Neural cell (in vitro differentiated cells): ENCODE results near the gene ARL15. TPM values are rescaled to one million over a fixed set of nuclear protein-coding genes. Genes with fewer than 3 reads are reported as not detected.

Source experiments
- H2AFZ ChIP-seq: fragments of 200-600, 300-800 bp; sonication (generic), shearing (Covaris generic); 2 replicates; pipeline ENCODE4 v1.6.0; 2014; ENCODE audit warnings: low read depth, mild to moderate bottlenecking, antibody characterized with exemption, low read length, moderate library complexity
- H3F3A ChIP-seq: fragments of 200-600 bp; shearing (Covaris generic); 2 replicates; pipeline ENCODE4 v1.6.1; 2016; ENCODE audit warnings: mild to moderate bottlenecking, moderate library complexity, mixed read lengths, antibody characterized with exemption, low read length; ENCODE audit not compliant: insufficient read depth, poor library complexity, severe bottlenecking
- H3K27ac ChIP-seq: fragments of 200-600, 300-800 bp; sonication (generic), shearing (Covaris generic); 2 replicates; pipeline ENCODE4 v1.5.1; 2014; ENCODE audit warnings: mild to moderate bottlenecking, low read length, moderate library complexity
- H3K27me3 ChIP-seq: fragments of 300-800, 200-600 bp; sonication (generic), shearing (Covaris generic); 2 replicates; pipeline ENCODE4 v1.6.0; 2014; ENCODE audit warnings: mild to moderate bottlenecking, low read depth, low read length, moderate library complexity; ENCODE audit not compliant: insufficient read depth
- H3K36me3 ChIP-seq: fragments of 300-800, 200-600 bp; sonication (generic), shearing (Covaris generic); 2 replicates; pipeline ENCODE4 v1.5.1; 2014; ENCODE audit warnings: mild to moderate bottlenecking, antibody characterized with exemption, low read length, moderate library complexity; ENCODE audit not compliant: insufficient read depth
- H3K4me2 ChIP-seq: fragments of 300-800, 200-600 bp; sonication (generic), shearing (Covaris generic); 2 replicates; pipeline ENCODE4 v1.6.0; 2014; ENCODE audit warnings: mild to moderate bottlenecking, low read length
- H3K4me3 ChIP-seq: fragments of 300-800, 200-600 bp; sonication (generic), shearing (Covaris generic); 2 replicates; pipeline ENCODE4 v1.5.1; 2014; ENCODE audit warnings: mild to moderate bottlenecking, low read length, moderate library complexity
- H3K79me2 ChIP-seq: fragments of 200-600 bp; shearing (Covaris generic); replicated peaks from 2 replicates; pipeline ENCODE4 v1.6.0; 2014; ENCODE audit warnings: mild to moderate bottlenecking, low read length, moderate library complexity; ENCODE audit not compliant: insufficient read depth
- H3K9ac ChIP-seq: fragments of 300-800, 200-600 bp; sonication (generic), shearing (Covaris generic); 2 replicates; pipeline ENCODE4 v1.6.1; 2016; ENCODE audit warnings: mild to moderate bottlenecking, low read length, mixed read lengths
- H3K9me2 ChIP-seq: fragments of 200-600 bp; shearing (Covaris generic); 2 replicates; pipeline ENCODE4 v1.6.1; 2016; ENCODE audit warnings: mild to moderate bottlenecking, low read length, mixed read lengths; ENCODE audit not compliant: insufficient read depth
- H3K9me3 ChIP-seq: fragments of 200-600, 300-800 bp; sonication (generic), shearing (Covaris generic); 2 replicates; pipeline ENCODE4 v1.6.1; 2016; ENCODE audit warnings: mild to moderate bottlenecking, mixed run types, low read length, moderate library complexity, mixed read lengths
- H4K20me1 ChIP-seq: fragments of 200-600 bp; shearing (Covaris generic); 2 replicates; pipeline ENCODE4 v1.6.1; 2016; ENCODE audit warnings: mild to moderate bottlenecking, mixed run types; ENCODE audit not compliant: insufficient read depth
- CTCF ChIP-seq: fragments of 450-650 bp; IDR thresholded peaks from 2 replicates; pipeline ENCODE4 v1.5.1; 2014; ENCODE audit warnings: antibody characterized with exemption, mild to moderate bottlenecking, moderate library complexity; ENCODE audit not compliant: poor library complexity, severe bottlenecking
- EP300 ChIP-seq: fragments of 450-650 bp; conservative IDR thresholded peaks from 2 replicates; pipeline ENCODE4 v1.6.1; 2014; ENCODE audit warnings: antibody characterized with exemption, mild to moderate bottlenecking, moderate library complexity; ENCODE audit not compliant: poor library complexity, severe bottlenecking
- EZH2 ChIP-seq: fragments of 200-600, 300-800 bp; shearing (Covaris generic), sonication (generic); IDR thresholded peaks from 2 replicates; pipeline ENCODE4 v1.6.1; 2014; ENCODE audit warnings: antibody characterized with exemption, low read length, borderline replicate concordance, mild to moderate bottlenecking; ENCODE audit not compliant: insufficient read depth, poor library complexity, severe bottlenecking
- MXI1 ChIP-seq: fragments of 450-650 bp; conservative IDR thresholded peaks from 2 replicates; pipeline ENCODE4 v1.6.1; 2014; ENCODE audit warnings: antibody characterized with exemption, mild to moderate bottlenecking; ENCODE audit not compliant: poor library complexity, severe bottlenecking
- POLR2AphosphoS5 ChIP-seq: IDR thresholded peaks from 2 replicates; pipeline ENCODE4 v1.6.1; 2012
- RAD21 ChIP-seq: fragments of 450-650 bp; conservative IDR thresholded peaks from 2 replicates; pipeline ENCODE4 v1.6.1; 2014; ENCODE audit warnings: antibody characterized with exemption, mild to moderate bottlenecking, moderate library complexity
- REST ChIP-seq: IDR thresholded peaks from 2 replicates; pipeline ENCODE4 v1.6.1; 2012; ENCODE audit warnings: borderline replicate concordance
- SMC3 ChIP-seq: fragments of 450-650 bp; conservative IDR thresholded peaks from 2 replicates; pipeline ENCODE4 v1.6.1; 2014; ENCODE audit warnings: antibody characterized with exemption, mild to moderate bottlenecking, moderate library complexity; ENCODE audit not compliant: poor library complexity
- TAF1 ChIP-seq: IDR thresholded peaks from 2 replicates; pipeline ENCODE4 v1.6.1; 2012; ENCODE audit warnings: low read depth
- polyA plus RNA-seq: library from polyadenylated mRNA; depleted of rRNA; stranded (reverse); fragments of >200 nt; gene quantifications from 2 replicates; pipeline ENCODE4 v1.2.3, GENCODE V29; 2014

ARL15 gene
- polyA plus RNA-seq, 1 donor from 2014 or later = 51.9 TPM

GRCh38 chr5:54083851-54084250 is 226.5 kb downstream of the ARL15 start:
- Histone ChIP-seq H3K9ac (no peak overlapping the region), H3K9me3 (no peaks in the 10 kb centered on the region), H2AFZ (no peak overlapping the region), H3K27ac (no peak overlapping the region), H3K4me2 (no peak overlapping the region), H3K36me3 (no peaks in the 10 kb centered on the region), H3K79me2 (no peaks in the 10 kb centered on the region), H3K9me2 (no peaks in the 10 kb centered on the region), H4K20me1 (no peaks in the 10 kb centered on the region), H3F3A (no peaks in the 10 kb centered on the region), H3K27me3 (no peaks in the 10 kb centered on the region), H3K4me3 (no peak overlapping the region)
- TF ChIP-seq EP300 = no peak
- no peak for TF ChIP-seq REST
- no peak for TF ChIP-seq SMC3
- TF ChIP-seq CTCF = no peak
- no peak for TF ChIP-seq TAF1
- TF ChIP-seq POLR2AphosphoS5 = no peak
- no peak for TF ChIP-seq EZH2
- no peak for TF ChIP-seq MXI1
- TF ChIP-seq RAD21 = no peak

GRCh38 chr5:54083245-54083644 is 227.1 kb downstream of the ARL15 start:
- Histone ChIP-seq H3K9ac (no peak overlapping the region), H3K9me2 (no peaks in the 10 kb centered on the region), H3K27me3 (no peaks in the 10 kb centered on the region), H3K4me3 (no peak overlapping the region), H3F3A (no peaks in the 10 kb centered on the region), H3K27ac (no peak overlapping the region), H2AFZ (no peak overlapping the region), H3K79me2 (no peaks in the 10 kb centered on the region), H3K4me2 (no peak overlapping the region), H3K36me3 (no peaks in the 10 kb centered on the region), H4K20me1 (no peaks in the 10 kb centered on the region), H3K9me3 (no peaks in the 10 kb centered on the region)
- TF ChIP-seq REST (no peak), EZH2 (no peak), POLR2AphosphoS5 (no peak), TAF1 (no peak), CTCF (no peak), MXI1 (no peak), SMC3 (no peak), EP300 (no peak), RAD21 (no peak)
